ENCODE data around the gene IPO4. TPM values are rescaled to one million over a fixed set of nuclear protein-coding genes. Genes with fewer than 3 reads are reported as not detected.

The IPO4 gene
- polyA plus RNA-seq, 1 donor (not counting 4 experiments of a cell fraction or from before 2014, with no cell fraction given), result 18.6 TPM

DNA sequence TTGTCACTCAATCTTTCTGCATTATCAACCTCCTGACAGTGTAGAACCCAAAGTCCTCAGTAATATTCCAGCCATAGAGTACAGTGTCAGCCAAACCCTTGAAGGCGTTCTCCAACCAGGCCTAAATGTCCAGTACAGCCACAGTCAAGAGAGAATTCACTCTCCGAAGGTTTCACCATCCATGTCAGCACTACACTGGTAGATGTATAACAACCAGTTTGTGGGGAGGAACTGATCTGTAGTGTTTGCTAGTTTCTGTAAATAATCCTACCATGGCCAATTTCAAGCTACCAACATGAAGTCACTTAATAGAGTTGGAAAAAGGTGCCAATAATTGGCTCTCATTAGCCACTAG is 27.7 kb upstream of the IPO4 start:
- Histone ChIP-seq H3K27ac (ENCODE audit: control insufficient read depth, insufficient read depth, low read length) (peak overlapping the region; percentile 81), H3K79me2 (ENCODE audit: control insufficient read depth, insufficient read depth, low read length) (peaks cover 32% of the 10 kb centered on the region), H3K9ac (ENCODE audit: control insufficient read depth, extremely low read depth, insufficient read depth, low read length) (no peak overlapping the region), H3K9me3 (ENCODE audit: control insufficient read depth, low read depth, low read length) (no peaks in the 10 kb centered on the region), H3K4me3 (ENCODE audit: control insufficient read depth in 2 of 3, extremely low read depth in 1 of 3, insufficient read depth in 2 of 3, low read depth in 1 of 3, low read length in 3 of 3) (peak overlapping the region in 1 of 3 experiments; percentile 92), H2AFZ (ENCODE audit: control insufficient read depth, low read length) (no peak overlapping the region), H3K9me1 (ENCODE audit: control insufficient read depth, extremely low read depth, insufficient read depth, low read length) (no peaks in the 10 kb centered on the region), H3K36me3 (ENCODE audit: control insufficient read depth in 2 of 2, extremely low read depth in 1 of 2, insufficient read depth in 2 of 2, low read length in 2 of 2) (peaks cover 10 to 11% of the 10 kb centered on the region in 2 experiments), H3K4me1 (ENCODE audit: control insufficient read depth, extremely low read depth, insufficient read depth, low read length) (peaks cover 12% of the 10 kb centered on the region), H3K27me3 (ENCODE audit: control insufficient read depth, extremely low read depth, insufficient read depth, low read length) (no peaks in the 10 kb centered on the region), H3K4me2 (ENCODE audit: control insufficient read depth, extremely low read depth, insufficient read depth, low read depth, low read length) (peak overlapping the region; percentile 94), H4K20me1 (ENCODE audit: control insufficient read depth, extremely low read depth, insufficient read depth, low read length) (no peaks in the 10 kb centered on the region)
- dilution Hi-C loops (cut with MboI; ENCODE audit: extremely low pct_ligation_motif_present, low sequenced_read_pairs), result no loop called here
- no peak for FAIRE-seq
- TF ChIP-seq, protein P1, sequence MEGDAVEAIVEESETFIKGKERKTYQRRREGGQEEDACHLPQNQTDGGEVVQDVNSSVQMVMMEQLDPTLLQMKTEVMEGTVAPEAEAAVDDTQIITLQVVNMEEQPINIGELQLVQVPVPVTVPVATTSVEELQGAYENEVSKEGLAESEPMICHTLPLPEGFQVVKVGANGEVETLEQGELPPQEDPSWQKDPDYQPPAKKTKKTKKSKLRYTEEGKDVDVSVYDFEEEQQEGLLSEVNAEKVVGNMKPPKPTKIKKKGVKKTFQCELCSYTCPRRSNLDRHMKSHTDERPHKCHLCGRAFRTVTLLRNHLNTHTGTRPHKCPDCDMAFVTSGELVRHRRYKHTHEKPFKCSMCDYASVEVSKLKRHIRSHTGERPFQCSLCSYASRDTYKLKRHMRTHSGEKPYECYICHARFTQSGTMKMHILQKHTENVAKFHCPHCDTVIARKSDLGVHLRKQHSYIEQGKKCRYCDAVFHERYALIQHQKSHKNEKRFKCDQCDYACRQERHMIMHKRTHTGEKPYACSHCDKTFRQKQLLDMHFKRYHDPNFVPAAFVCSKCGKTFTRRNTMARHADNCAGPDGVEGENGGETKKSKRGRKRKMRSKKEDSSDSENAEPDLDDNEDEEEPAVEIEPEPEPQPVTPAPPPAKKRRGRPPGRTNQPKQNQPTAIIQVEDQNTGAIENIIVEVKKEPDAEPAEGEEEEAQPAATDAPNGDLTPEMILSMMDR (optimal IDR thresholded peaks at IDR 0.05 in 1 of 3, IDR thresholded peaks at IDR 0.05 in 1 of 3, conservative IDR thresholded peaks at IDR 0.05 in 1 of 3; ENCODE audit: extremely low read depth in 1 of 3, insufficient read depth in 2 of 3, low read length in 3 of 3), result no peak
- no peak for TF ChIP-seq EZH2 (IDR thresholded peaks at IDR 0.05; ENCODE audit: low read length)
- no peak for DNase-seq (ENCODE audit: low read depth, low spot score)

DNA sequence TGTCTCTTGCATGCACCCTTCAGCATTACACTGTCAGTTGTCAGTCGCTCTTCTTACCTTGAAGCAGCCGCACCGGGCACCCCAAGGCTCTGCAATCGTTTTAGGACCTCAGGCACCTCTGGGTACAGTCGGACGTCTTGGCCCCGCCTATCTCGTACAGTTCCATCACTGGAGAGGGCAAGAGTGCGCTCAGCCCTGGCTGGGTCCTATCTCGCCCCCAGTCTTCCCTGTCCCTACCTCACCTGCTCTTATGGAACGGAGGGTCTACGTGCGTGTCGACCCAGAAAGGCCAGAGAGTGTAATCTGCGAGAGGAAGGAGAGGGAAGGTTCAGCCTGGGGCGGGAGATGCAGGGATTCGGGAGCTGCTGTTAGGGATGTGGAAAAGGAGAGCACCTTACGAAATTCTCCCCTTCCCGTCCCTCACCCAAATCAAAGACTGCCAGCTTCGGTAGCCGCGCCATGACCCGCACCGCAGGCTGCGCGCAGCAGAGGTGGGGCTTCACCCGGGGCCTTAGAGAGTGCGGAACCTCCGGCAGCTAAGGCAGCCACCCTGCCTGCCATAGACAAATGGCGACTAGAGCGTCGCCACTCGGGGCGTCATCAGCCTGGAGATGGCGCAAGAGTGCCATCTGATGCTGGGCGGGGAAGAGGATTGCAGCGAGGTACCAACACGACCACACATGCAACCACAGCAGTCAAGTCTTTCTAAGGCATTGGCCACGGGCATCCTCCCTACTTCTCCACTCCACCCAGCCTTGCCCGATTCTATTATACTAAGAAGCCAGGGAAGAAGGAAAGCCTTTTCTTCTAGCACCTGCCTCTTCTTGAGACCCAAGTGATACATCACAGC is 27.1 kb upstream of the IPO4 start, which contains the start of gene MDP1:
Gene MDP1, minus strand, starts transcription at position 572 of the 850 bp plus-strand sequence. Its CDS starts 111 bp downstream, at position 461.
- Histone ChIP-seq H3K79me2 (ENCODE audit: control insufficient read depth, insufficient read depth, low read length) (peaks cover 27% of the 10 kb centered on the region), H3K4me1 (ENCODE audit: control insufficient read depth, extremely low read depth, insufficient read depth, low read length) (peaks cover 12% of the 10 kb centered on the region), H3K36me3 (ENCODE audit: control insufficient read depth in 2 of 2, extremely low read depth in 1 of 2, insufficient read depth in 2 of 2, low read length in 2 of 2) (peaks cover 10 to 14% of the 10 kb centered on the region in 2 experiments), H4K20me1 (ENCODE audit: control insufficient read depth, extremely low read depth, insufficient read depth, low read length) (no peaks in the 10 kb centered on the region), H2AFZ (ENCODE audit: control insufficient read depth, low read length) (peak within 1 kb of the TSS; percentile 98), H3K9ac (ENCODE audit: control insufficient read depth, extremely low read depth, insufficient read depth, low read length) (peak within 1 kb of the TSS; percentile 80), H3K4me2 (ENCODE audit: control insufficient read depth, extremely low read depth, insufficient read depth, low read depth, low read length) (peak within 1 kb of the TSS; percentile 94), H3K9me1 (ENCODE audit: control insufficient read depth, extremely low read depth, insufficient read depth, low read length) (no peaks in the 10 kb centered on the region), H3K27me3 (ENCODE audit: control insufficient read depth, extremely low read depth, insufficient read depth, low read length) (no peaks in the 10 kb centered on the region), H3K27ac (ENCODE audit: control insufficient read depth, insufficient read depth, low read length) (peak within 1 kb of the TSS; percentile 81), H3K9me3 (ENCODE audit: control insufficient read depth, low read depth, low read length) (no peaks in the 10 kb centered on the region), H3K4me3 (ENCODE audit: control insufficient read depth in 2 of 3, extremely low read depth in 1 of 3, insufficient read depth in 2 of 3, low read depth in 1 of 3, low read length in 3 of 3) (peak within 1 kb of the TSS; percentile 45 to 92 (median 79))
- TF ChIP-seq, protein P1 (optimal IDR thresholded peaks at IDR 0.05 in 1 of 3, IDR thresholded peaks at IDR 0.05 in 1 of 3, conservative IDR thresholded peaks at IDR 0.05 in 1 of 3; ENCODE audit: extremely low read depth in 1 of 3, insufficient read depth in 2 of 3, low read length in 3 of 3), result peak; percentile 46 to 99 (median 71)
- TF ChIP-seq EZH2 (IDR thresholded peaks at IDR 0.05; ENCODE audit: low read length), result no peak
- FAIRE-seq (no peak), DNase-seq (ENCODE audit: low read depth, low spot score) (no peak)
- dilution Hi-C loops (cut with MboI; ENCODE audit: extremely low pct_ligation_motif_present, low sequenced_read_pairs), result no loop called here

All from keratinocyte (primary cell).